ENCODE measurements around the gene SUGCT. TPM values are rescaled to one million over a fixed set of nuclear protein-coding genes. Genes with fewer than 3 reads are reported as not detected.
A peak's percentile ranks its signal among the peaks of the same experiment; 100 is the strongest.
"Not testable (repeated sequence)": the region's sequence is repeated elsewhere in the genome, so short reads cannot be mapped to it uniquely, and the experiment has no call there.

Gene SUGCT
- total and polyA plus RNA-seq, 2 experiments from 2014 or later: 21.4 to 57.8 TPM

DNA sequence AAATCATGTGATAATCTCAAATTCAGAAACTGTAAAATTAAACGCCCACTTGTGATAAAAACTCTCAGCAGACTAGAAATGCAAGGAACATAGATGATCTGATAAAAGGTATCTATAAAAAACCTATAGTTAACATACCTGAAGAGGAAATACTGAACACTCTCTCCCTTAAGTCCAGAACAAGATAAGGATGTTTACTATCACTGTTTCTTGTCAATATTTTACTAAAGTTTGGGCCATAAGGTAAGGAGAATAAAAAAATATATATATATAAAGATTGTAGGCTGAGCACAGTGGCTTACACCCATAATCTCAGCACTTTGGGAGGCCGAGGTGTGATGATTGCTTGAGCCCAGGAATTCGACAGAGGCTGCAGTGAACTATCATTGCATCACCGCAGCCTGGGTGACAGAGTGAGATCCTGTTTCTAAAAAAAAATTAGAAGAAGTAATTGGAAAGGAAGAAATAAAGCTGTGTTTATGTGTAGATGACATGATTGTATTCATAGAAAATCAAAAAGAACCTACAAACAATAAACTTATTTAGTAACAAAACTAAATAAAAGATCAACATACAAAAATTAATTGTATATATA lies 28.8 kb upstream of the SUGCT start:
- Histone ChIP-seq H3K27ac (no peak overlapping the region), H3K27me3 (no peaks in the 10 kb centered on the region), H3K36me3 (no peaks in the 10 kb centered on the region), H3K4me1 (ENCODE audit: low read depth) (peaks cover 10% of the 10 kb centered on the region), H3K4me3 (no peak overlapping the region), H3K9me3 (ENCODE audit: low read depth) (no peaks in the 10 kb centered on the region)
- peak in 1 of 2 donors; percentile 40 for DNase-seq (ENCODE audit: low read depth in 1 of 2, low spot score in 1 of 2)
- TF ChIP-seq, protein P1, sequence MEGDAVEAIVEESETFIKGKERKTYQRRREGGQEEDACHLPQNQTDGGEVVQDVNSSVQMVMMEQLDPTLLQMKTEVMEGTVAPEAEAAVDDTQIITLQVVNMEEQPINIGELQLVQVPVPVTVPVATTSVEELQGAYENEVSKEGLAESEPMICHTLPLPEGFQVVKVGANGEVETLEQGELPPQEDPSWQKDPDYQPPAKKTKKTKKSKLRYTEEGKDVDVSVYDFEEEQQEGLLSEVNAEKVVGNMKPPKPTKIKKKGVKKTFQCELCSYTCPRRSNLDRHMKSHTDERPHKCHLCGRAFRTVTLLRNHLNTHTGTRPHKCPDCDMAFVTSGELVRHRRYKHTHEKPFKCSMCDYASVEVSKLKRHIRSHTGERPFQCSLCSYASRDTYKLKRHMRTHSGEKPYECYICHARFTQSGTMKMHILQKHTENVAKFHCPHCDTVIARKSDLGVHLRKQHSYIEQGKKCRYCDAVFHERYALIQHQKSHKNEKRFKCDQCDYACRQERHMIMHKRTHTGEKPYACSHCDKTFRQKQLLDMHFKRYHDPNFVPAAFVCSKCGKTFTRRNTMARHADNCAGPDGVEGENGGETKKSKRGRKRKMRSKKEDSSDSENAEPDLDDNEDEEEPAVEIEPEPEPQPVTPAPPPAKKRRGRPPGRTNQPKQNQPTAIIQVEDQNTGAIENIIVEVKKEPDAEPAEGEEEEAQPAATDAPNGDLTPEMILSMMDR (IDR thresholded peaks at IDR 0.05; ENCODE audit: low read depth, low read length): no peak

DNA sequence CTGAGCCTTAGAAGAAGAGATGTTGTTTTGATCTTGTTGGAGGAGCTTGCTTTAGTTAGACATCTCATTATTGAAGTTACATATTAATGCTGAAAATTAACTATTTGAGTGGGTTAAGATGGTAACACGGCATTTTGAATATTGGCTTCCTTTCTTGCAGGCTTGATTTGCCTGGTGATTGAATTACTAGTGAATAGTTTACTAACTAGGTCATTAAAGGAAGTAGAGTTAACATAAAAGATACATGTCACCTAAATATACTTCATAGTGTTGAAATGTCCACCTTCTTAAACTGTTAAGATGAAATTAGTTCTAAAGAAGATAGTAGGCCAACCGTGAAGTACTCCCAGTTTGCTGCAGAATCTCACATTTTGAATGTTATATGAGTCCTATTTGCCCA lies 18.9 kb upstream of the SUGCT start:
- H3K36me3 ChIP-seq: no peaks in the 10 kb centered on the region
- peaks cover 9% of the 10 kb centered on the region for H3K4me1 ChIP-seq (ENCODE audit: low read depth)
- TF ChIP-seq, protein P1 (IDR thresholded peaks at IDR 0.05; ENCODE audit: low read depth, low read length): no peak
- H3K27ac ChIP-seq: no peak overlapping the region
- DNase-seq (ENCODE audit: low read depth in 1 of 2, low spot score in 1 of 2): no peak
- H3K4me3 ChIP-seq: no peak overlapping the region
- no peaks in the 10 kb centered on the region for H3K27me3 ChIP-seq
- H3K9me3 ChIP-seq (ENCODE audit: low read depth): no peaks in the 10 kb centered on the region

DNA sequence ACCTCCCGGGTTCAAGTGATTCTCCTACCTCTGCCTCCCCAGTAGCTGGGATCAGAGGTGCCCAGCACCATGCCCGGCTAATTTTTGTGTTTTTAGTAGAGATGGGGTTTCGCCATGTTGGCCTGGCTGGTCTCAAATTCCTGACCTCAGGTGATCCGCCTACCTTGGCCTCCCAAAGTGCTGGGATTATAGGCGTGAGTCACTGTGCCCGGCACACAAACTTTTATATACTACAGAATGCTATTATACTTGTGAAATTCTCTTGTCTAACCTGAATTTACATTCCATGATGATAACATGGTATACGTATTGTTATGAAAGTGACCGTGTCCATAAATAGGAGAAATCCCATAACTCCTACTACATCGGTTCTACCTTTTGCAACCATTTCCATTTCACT lies 17.6 kb upstream of the SUGCT start:
- not testable (repeated sequence) for H3K4me3 ChIP-seq; H3K9me3 ChIP-seq (ENCODE audit: low read depth); H3K36me3 ChIP-seq; H3K27ac ChIP-seq; DNase-seq (ENCODE audit: low read depth in 1 of 2, low spot score in 1 of 2); H3K27me3 ChIP-seq; H3K4me1 ChIP-seq (ENCODE audit: low read depth)

DNA sequence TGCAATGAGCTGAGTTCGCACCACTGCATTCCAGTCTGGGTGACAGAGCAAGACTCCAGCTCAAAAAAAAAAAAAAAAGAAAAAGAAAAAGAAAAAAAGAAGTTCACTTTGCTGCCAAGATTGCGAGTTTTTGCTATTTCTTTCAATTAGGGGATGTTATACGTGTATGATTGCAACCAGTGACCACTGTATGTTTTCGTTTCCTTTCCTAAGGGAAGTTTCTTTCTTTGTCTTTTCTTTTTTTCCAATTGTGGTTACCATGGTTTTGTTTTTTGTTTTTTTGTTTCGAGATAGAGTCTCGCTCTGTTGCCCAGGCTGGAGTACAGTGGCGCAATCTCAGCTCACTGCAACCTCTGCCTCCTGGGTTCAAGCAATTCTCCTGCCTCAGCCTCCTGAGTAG lies 16.6 kb upstream of the SUGCT start:
- H3K27me3 ChIP-seq: not testable (repeated sequence)

DNA sequence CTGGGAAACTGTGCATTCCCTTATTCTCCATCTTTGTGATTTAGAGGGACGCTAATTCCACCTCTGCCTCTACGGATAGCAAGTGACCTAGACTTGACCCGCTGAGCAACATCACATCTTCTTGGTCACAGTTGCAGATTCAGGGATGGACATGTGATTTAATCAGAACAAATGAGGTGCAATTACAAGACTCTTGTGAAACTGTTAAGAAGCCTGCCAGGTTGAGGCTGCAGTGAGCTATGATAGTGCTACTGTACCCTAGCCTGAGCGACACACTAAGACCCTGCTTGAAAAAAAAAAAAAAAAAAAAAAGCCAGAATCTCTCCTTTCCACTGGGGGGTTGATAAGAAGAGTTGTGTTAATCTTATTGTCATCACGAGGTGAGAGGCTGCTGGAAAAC lies 14.8 kb upstream of the SUGCT start:
- peak; percentile 16 to 21 for DNase-seq (ENCODE audit: low read depth in 1 of 2, low spot score in 1 of 2)
- Histone ChIP-seq H3K9me3 (ENCODE audit: low read depth) (no peaks in the 10 kb centered on the region), H3K36me3 (no peaks in the 10 kb centered on the region), H3K4me1 (ENCODE audit: low read depth) (peaks cover 9% of the 10 kb centered on the region), H3K27me3 (no peaks in the 10 kb centered on the region), H3K27ac (peak overlapping the region; percentile 62), H3K4me3 (no peak overlapping the region)
- TF ChIP-seq, protein P1 (IDR thresholded peaks at IDR 0.05; ENCODE audit: low read depth, low read length): no peak

More for the DNA sequence above, 16.6 kb upstream of the SUGCT start:
- peak in 1 of 2 donors; percentile 3 for DNase-seq (ENCODE audit: low read depth in 1 of 2, low spot score in 1 of 2)
- not testable (repeated sequence) for H3K4me3 ChIP-seq; H3K9me3 ChIP-seq (ENCODE audit: low read depth); H3K27ac ChIP-seq; H3K4me1 ChIP-seq (ENCODE audit: low read depth); H3K36me3 ChIP-seq

DNA sequence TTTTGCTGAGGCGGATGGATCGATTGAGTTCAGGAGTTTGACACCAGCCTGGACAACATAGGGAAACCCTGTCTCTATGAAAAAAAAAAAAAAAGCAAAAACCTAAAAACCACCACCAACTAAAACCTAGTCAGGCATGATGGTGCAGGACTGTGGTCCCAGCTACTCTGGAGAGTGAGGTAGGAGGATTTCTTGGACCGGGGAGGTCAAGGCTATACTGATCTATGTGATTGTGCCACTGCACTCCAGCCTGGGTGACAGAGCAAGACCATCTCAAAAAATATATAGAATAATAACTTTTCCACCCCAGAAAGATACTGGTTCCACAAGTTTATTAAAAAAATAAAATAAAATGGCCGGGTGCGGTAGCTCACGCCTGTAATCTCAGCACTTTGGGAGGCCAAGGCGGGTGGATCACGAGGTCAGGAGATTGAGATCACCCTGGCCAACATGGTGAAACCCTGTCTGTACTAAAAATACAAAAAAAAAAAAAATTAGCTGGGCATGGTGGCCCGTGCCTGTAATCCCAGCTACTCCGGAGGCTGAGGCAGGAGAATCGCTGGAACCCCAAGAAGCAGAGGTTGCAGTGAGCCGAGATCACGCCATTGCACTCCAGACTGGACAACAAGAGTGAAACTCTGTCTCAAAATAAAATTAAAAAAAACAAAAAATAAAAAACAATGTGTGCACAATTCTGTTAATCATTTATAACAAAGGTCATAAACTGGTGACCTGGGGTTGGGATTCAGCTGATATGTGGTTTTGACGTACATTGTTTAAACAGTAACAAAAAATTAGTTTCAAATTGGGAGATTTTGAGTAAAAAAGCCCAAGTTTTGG lies 12.5 kb upstream of the SUGCT start:
- H3K4me3 ChIP-seq; H3K27me3 ChIP-seq; H3K4me1 ChIP-seq (ENCODE audit: low read depth); H3K9me3 ChIP-seq (ENCODE audit: low read depth); H3K36me3 ChIP-seq; DNase-seq (ENCODE audit: low read depth in 1 of 2, low spot score in 1 of 2); H3K27ac ChIP-seq: not testable (repeated sequence)

DNA sequence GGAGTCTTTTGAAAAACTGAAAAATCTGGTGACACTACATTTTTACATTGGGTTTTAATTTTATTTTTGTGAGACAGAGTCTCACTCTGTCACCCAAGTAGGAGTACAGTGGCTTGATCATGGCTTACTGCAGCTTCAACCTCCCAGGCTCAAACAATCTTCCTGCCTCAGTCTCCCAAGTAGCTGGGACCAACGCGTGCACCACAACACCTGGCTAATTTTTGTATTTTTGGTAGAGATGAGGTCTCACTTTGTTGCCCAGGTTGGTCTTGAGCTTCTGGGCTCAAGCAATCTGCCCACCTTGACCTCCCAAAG lies 11.9 kb upstream of the SUGCT start:
- Histone ChIP-seq H3K27ac (no peak overlapping the region), H3K9me3 (ENCODE audit: low read depth) (no peaks in the 10 kb centered on the region), H3K4me1 (ENCODE audit: low read depth) (peaks cover 9% of the 10 kb centered on the region), H3K4me3 (no peak overlapping the region), H3K27me3 (no peaks in the 10 kb centered on the region), H3K36me3 (no peaks in the 10 kb centered on the region)
- TF ChIP-seq, protein P1 (IDR thresholded peaks at IDR 0.05; ENCODE audit: low read depth, low read length): no peak
- DNase-seq (ENCODE audit: low read depth in 1 of 2, low spot score in 1 of 2): no peak

Measured in cardiac muscle cell (in vitro differentiated cells and primary cell).